Sigmoid colon (tissue), 7 donors: ENCODE measurements around the gene DOK5. TPM values are rescaled to one million over a fixed set of nuclear protein-coding genes. Genes with fewer than 3 reads are reported as not detected.

Source experiments
- DNase-seq: peaks from one replicate; pipeline ENCODE4 v3.0.0-alpha.2; 2019
- H3K27ac ChIP-seq, 4 donors: fragments of 200-600 bp; sonication (generic); one replicate each; pipeline ENCODE4 v1.5.1; 2016 to 2019; ENCODE audit warnings: mild to moderate bottlenecking in 1 of 4
- H3K27me3 ChIP-seq, 3 donors: fragments of 200-600 bp; sonication (generic); one replicate each; pipeline ENCODE4 v1.5.1; 2019; ENCODE audit warnings: mild to moderate bottlenecking in 1 of 3
- H3K36me3 ChIP-seq, 4 donors: fragments of 200-600 bp; sonication (generic); one replicate each; pipeline ENCODE4 v1.5.1; 2016 to 2019
- H3K4me1 ChIP-seq, 4 donors: fragments of 200-600 bp; sonication (generic); one replicate each; pipeline ENCODE4 v1.5.1; 2017 to 2019
- H3K4me3 ChIP-seq, 4 donors: fragments of 200-600 bp; sonication (generic); one replicate each; pipeline ENCODE4 v1.5.1; 2017 to 2019; ENCODE audit warnings: mild to moderate bottlenecking in 2 of 4, moderate library complexity in 1 of 4
- H3K9me3 ChIP-seq, 4 donors: fragments of 200-600 bp in 3 of 4; sonication (generic) in 3 of 4; one replicate each; pipeline versions ENCODE4 v1.5.1 to v1.6.1; 2013 to 2019
- EP300 ChIP-seq, 4 donors: sonication (generic); formaldehyde crosslinking; IDR thresholded peaks; one replicate each; pipeline ENCODE4 v1.6.1; 2017; ENCODE audit warnings: antibody characterized with exemption in 4 of 4
- POLR2A ChIP-seq, 2 donors: fragments of 450-650 bp; IDR thresholded peaks; one replicate each; pipeline ENCODE4 v1.6.1; 2016; ENCODE audit warnings: antibody characterized with exemption in 2 of 2, mild to moderate bottlenecking in 2 of 2, moderate library complexity in 2 of 2
- POLR2AphosphoS5 ChIP-seq, 4 donors: sonication (generic); formaldehyde crosslinking; IDR thresholded peaks; one replicate each; pipeline ENCODE4 v1.6.1; 2017; ENCODE audit warnings: antibody characterized with exemption in 4 of 4
- WGBS, 2 donors: extraction: QIAGEN DNeasy Blood & Tissue Kit; methylation state at CpG; one replicate each; pipeline ENCODE4 v1.1.7; 2013; 5-methylcytosine and 5-hydroxymethylcytosine counted together
- intact Hi-C: fragments of 100-400 bp; cut with DNase I; formaldehyde crosslinking; loops from one replicate; pipeline ENCODE4 v1.15.1; 2023
- polyA plus RNA-seq, 3 donors: library from polyadenylated mRNA; stranded (reverse); fragments of 200-250 nt; gene quantifications; one replicate each; pipeline ENCODE4 v1.2.3, GENCODE V29; 2013
- total RNA-seq, 4 donors: library from RNA; depleted of rRNA; stranded (reverse); fragments of >200 nt; gene quantifications; one replicate each; pipeline ENCODE4 v1.1.0, GENCODE V29; 2016
- TF ChIP-seq, protein P1 (sequence below), 4 experiments: fragments of 450-650 bp in 3 of 4; fragments of 200-600 bp in 1 of 4; IDR thresholded peaks; one replicate each; pipeline ENCODE4 v1.5.1; 2016 to 2019; ENCODE audit warnings: antibody characterized with exemption in 4 of 4, mild to moderate bottlenecking in 3 of 4, moderate library complexity in 2 of 4
- donor health status: healthy with polysubstance abuse.
- donor health status: Bipolar disorder and iron deficiency.
- donor health status: healthy.

The DOK5 gene
- total and polyA plus RNA-seq, 7 donors = 0.32 to 5.0 (median 1.7) TPM; not detected in 1

DNA sequence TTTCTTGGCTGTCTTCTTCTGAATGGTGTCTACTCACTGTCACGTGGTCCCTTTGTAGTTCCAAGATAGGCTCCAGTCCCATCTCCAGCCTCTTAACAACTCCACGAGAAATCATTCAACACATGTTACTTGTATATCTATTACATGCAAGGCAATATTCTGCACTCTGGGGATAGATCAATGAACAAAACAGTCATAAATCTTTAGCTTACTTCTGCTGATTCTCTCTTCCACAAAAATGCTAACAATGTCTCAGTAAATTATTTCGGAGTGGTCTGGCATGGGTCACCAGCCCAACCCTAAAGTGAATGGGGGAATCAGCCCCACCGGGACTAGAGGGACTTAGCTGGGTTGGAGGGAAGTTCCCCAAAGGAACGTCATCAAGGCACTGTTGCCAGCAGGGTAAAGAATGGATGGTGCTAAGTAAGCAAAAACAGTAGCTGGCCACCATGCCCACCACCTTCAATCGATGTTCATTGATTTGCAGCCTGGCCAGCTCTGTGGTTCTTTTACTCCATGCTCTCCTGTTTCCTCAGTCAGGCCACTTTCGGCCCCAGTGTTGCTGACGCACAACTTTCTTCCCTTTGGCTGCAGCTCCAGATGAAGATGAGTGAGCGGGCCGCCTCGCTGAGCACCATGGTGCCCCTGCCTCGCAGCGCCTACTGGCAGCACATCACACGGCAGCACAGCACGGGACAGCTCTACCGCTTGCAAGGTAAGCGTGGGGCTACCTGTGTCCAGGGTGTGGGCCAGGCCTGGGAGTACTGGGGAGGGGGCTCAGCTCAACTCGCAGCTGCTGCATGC lies 167.7 kb downstream of the DOK5 start:
- no peaks in the 10 kb centered on the region for H3K36me3 ChIP-seq
- intact Hi-C loops = no loop called here
- no peaks in the 10 kb centered on the region for H3K9me3 ChIP-seq
- no peaks in the 10 kb centered on the region for H3K4me1 ChIP-seq
- no peaks in the 10 kb centered on the region for H3K27me3 ChIP-seq
- no peak for DNase-seq
- WGBS, 2 donors = 88 to 91% methylated on average over 18 of the region's 18 CpGs
- no peak overlapping the region for H3K27ac ChIP-seq
- no peak overlapping the region for H3K4me3 ChIP-seq
- TF ChIP-seq POLR2A (IDR thresholded peaks at IDR 0.05) = no peak
- no peak for TF ChIP-seq EP300 (IDR thresholded peaks at IDR 0.05)
- TF ChIP-seq POLR2AphosphoS5 (IDR thresholded peaks at IDR 0.05) = no peak
- TF ChIP-seq, protein P1, sequence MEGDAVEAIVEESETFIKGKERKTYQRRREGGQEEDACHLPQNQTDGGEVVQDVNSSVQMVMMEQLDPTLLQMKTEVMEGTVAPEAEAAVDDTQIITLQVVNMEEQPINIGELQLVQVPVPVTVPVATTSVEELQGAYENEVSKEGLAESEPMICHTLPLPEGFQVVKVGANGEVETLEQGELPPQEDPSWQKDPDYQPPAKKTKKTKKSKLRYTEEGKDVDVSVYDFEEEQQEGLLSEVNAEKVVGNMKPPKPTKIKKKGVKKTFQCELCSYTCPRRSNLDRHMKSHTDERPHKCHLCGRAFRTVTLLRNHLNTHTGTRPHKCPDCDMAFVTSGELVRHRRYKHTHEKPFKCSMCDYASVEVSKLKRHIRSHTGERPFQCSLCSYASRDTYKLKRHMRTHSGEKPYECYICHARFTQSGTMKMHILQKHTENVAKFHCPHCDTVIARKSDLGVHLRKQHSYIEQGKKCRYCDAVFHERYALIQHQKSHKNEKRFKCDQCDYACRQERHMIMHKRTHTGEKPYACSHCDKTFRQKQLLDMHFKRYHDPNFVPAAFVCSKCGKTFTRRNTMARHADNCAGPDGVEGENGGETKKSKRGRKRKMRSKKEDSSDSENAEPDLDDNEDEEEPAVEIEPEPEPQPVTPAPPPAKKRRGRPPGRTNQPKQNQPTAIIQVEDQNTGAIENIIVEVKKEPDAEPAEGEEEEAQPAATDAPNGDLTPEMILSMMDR (IDR thresholded peaks at IDR 0.05) = no peak

DNA sequence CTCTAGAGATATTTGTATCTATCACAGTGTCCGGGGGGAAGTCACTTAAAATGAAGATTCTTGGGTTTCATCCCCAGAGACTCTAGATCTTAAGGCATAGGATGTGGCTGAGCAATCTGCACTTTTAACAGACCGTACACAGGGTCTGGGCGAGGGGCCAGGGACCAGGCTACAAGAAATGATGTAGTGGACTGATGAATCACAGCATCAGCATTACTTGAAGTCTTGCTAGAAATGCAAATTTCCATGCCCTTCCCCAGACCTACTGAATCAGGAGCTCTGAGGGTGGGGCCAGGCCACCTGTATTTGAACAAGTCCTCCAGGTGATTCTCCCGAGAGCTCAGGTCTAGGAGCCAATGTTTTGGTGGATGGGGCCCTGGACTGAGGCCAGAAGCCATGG lies 168.4 kb downstream of the DOK5 start:
- Histone ChIP-seq H3K9me3 (no peaks in the 10 kb centered on the region), H3K27ac (no peak overlapping the region), H3K4me3 (no peak overlapping the region), H3K4me1 (no peaks in the 10 kb centered on the region), H3K36me3 (no peaks in the 10 kb centered on the region), H3K27me3 (no peaks in the 10 kb centered on the region)
- intact Hi-C loops = no loop called here
- TF ChIP-seq POLR2AphosphoS5 (IDR thresholded peaks at IDR 0.05) (no peak), POLR2A (IDR thresholded peaks at IDR 0.05) (no peak), EP300 (IDR thresholded peaks at IDR 0.05) (no peak)
- TF ChIP-seq, protein P1 (IDR thresholded peaks at IDR 0.05) = no peak
- DNase-seq = no peak
- 52 to 78% methylated on average over 4 of the region's 4 CpGs for WGBS, 2 donors

DNA sequence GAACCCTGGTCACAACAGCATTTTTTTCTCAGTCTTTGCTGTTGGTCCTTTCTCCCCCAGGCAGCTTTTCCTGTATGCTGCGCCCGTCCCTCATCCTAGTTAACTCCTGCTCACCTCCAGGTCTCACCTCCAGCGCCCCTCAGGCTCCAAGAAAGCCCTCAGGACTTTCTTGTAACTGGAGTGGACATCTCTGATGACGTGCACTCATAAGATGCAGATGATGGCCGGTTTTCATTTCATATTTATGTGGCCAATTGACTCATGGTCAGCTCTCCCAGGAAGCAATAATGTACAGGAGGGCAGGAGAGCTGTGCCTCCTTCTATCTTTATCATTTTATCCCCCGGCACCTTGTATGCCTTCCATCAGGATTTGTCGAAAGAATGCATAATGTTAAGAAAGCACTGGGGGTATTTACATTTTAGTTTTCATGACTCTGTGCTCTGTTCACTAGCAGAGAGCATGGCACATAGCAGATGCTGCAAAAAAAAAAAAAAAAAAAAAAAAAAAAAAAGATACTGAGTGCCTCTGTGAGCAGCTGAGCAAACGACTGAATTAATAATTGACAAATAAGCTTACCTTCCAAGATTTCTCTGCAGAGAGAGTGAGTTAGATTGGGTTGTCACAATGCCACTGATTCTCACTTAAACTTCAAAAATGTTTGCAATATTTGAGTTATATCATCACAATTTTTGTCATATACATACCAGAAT lies 170.2 kb downstream of the DOK5 start:
- Histone ChIP-seq H3K9me3 (no peaks in the 10 kb centered on the region), H3K27ac (no peak overlapping the region), H3K4me1 (no peaks in the 10 kb centered on the region), H3K36me3 (no peaks in the 10 kb centered on the region), H3K27me3 (no peaks in the 10 kb centered on the region), H3K4me3 (no peak overlapping the region)
- 41 to 51% methylated on average over 8 of the region's 8 CpGs for WGBS, 2 donors
- TF ChIP-seq, protein P1 (IDR thresholded peaks at IDR 0.05) = no peak
- TF ChIP-seq POLR2A (IDR thresholded peaks at IDR 0.05) (no peak), EP300 (IDR thresholded peaks at IDR 0.05) (no peak), POLR2AphosphoS5 (IDR thresholded peaks at IDR 0.05) (no peak)
- intact Hi-C loops = loop anchor here (2.0 kb wide), 1 partner anchor 549 kb away; no protein-coding TSS in a partner anchor
- DNase-seq = no peak

DNA sequence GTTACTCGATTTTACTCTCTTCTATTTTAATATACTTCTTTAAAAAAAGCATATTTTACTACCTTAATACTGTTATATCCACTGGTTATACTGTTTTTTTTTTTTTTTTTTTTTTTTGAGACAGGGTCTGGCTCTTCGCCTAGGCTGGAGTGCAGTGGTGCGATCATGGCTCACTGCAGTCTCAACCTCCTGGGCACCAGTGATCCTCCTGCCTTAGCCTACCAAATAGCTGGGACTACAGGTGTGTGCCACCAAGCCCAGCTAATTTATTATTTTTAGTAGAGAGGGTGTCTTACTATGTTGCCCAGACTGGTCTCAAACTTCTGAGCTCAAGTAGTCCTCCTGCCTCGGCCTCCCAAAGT lies 170.7 kb downstream of the DOK5 start:
- intact Hi-C loops = loop anchor here (2.0 kb wide), 1 partner anchor 549 kb away; no protein-coding TSS in a partner anchor
- TF ChIP-seq POLR2A (IDR thresholded peaks at IDR 0.05) (no peak), POLR2AphosphoS5 (IDR thresholded peaks at IDR 0.05) (no peak), EP300 (IDR thresholded peaks at IDR 0.05) (no peak)
- TF ChIP-seq, protein P1 (IDR thresholded peaks at IDR 0.05) = no peak
- Histone ChIP-seq H3K9me3 (no peaks in the 10 kb centered on the region), H3K4me3 (no peak overlapping the region), H3K27me3 (no peaks in the 10 kb centered on the region), H3K36me3 (no peaks in the 10 kb centered on the region), H3K27ac (no peak overlapping the region), H3K4me1 (no peaks in the 10 kb centered on the region)
- 50 to 79% methylated on average over 4 of the region's 4 CpGs for WGBS, 2 donors
- DNase-seq = no peak
